HG02840 (cell line): ENCODE measurements around the gene RBFOX2.
"Not testable (repeated sequence)": the region's sequence is repeated elsewhere in the genome, so short reads cannot be mapped to it uniquely, and the experiment has no call there.

Experiments
- ATAC-seq: cut with Tn5 transposase; IDR thresholded peaks from one replicate; pipeline ENCODE4 v1.9.1; 2021; ENCODE audit warnings: mild to moderate bottlenecking, moderate library complexity, moderate number of reproducible peaks; ENCODE audit not compliant: unreplicated experiment, low FRiP score

The RBFOX2 gene

DNA sequence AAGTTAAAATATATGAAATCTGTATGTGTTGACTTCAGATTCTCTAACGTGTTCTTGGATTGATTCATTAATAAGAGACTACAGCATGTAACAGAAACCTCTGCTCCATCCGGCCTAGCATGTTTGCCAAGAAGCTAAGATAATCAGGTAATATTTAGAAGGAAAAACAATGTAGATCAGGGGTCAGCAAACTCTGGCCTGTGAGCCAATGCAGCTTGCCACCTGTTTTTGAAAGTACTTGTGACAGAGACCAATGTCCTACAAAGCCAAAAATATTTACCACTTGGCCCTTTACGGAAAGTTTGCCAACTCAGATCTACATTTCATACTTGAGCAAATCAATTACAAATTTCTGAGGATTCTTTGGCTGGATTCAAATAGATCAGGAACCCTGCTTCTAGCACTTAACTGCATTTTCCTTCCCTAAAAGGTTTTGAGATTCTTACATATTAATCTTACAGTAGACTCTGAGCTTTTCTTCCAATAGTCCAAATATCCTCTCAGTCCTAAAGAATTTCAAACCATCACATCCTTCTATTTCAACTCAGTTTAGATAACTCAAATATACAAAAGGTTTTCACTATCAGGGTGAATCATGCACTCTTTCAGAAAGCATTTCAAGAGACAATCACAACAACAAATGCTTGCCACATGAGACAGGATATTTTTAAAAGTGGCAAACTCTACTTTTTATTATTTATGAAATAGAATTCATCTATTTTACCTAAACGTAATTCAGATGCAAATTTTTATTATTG, 281.5 kb downstream of the RBFOX2 start:
- no peak for ATAC-seq

DNA sequence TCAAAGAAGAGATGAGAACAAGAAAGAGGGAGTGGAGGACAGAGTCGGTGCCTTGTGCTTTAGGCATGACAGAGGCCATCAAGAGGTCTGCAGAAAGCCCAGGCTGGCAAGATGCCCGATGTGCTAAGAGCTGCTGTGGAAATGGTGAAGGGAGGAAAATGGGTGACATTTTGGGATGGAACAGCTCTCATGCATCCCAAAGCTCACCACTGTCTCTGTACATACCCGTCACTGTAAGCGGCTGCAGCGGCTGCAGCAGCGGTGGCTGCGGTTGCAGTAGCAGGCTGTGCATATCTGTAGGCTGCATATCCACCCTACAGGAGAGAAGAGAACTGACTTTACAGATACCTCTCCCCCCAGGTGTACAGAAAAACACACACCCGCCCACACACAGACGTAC, 282.4 kb downstream of the RBFOX2 start:
- no peak for ATAC-seq

DNA sequence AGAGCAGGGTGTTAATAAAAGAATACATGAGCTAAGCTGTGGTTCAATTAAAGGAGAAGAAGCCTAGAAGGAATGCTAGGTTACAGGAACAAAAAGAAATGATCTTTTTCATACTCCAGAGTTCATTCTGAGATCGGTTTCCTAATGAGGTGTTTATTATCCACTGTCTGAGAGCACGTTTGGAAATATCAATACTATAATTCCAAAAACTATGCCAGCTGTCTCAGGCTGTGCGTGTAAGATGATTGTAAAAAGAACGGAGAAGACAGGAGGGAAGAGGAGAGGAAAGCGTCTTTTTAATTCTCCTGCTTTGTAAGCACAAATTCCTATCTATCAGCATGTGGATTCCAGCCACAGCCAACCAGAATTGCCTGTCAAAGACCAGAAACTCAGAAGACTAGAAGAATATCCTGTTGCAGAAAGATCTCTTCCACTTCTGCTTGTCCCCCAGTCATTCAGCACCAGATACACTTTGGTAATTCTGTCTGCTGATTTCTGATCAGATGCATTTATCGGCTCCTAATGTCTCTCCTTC, 285.2 kb downstream of the RBFOX2 start:
- no peak for ATAC-seq

DNA sequence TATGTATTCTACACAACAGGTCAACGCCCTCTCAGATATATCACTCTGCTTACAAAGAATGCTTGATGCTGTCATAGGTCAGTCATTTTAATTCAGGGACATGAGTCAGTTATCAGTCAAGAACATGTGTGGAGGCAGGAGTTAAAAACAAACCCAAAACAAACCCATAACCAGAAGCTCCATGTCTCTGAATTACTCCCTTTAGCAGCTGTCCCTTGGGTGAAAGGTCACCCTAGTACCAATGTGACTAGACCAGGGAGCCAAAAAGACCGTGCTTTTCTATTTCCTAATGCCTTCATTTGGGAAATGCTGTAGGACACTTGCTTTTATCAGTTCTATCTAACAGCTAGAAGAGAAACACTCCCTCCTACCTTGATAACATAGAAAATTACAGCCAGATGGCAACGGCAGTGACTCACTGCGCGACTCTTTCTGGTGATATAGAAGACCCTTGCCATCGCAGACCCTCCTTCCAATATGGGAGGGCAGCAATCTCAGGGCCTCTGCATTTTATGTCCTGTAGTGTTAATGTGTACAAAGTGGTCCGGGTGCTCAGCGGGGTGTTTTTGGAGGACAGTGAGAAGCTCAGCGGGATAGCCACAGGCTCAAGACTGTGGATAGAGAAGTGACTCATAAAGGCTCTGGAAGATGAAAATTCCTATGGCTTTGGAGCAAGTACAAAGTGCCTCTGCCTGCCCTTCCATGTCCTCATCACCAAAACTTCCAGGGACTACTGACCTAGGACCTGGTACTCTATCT, 286.1 kb downstream of the RBFOX2 start:
- ATAC-seq, result no peak

DNA sequence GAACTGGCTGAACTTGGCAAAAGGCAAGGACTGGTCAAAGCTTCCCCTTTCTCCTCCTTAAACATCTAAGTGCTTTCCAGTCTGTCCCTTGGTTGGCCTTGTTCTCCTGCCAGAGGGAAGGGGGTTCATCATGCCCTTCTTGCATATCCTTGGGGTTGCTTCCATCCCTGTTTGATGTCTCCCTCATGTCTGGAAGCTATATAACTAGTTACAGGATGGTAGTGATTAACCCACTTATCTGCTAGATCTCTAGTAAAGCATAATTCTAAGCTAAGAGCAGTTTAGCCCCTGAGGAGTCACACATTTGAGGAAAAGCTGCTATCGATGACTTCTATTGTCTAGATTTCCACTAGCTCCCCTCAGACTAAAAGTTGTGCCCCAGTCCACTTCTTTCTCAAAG, 288.0 kb downstream of the RBFOX2 start:
- ATAC-seq, result no peak

DNA sequence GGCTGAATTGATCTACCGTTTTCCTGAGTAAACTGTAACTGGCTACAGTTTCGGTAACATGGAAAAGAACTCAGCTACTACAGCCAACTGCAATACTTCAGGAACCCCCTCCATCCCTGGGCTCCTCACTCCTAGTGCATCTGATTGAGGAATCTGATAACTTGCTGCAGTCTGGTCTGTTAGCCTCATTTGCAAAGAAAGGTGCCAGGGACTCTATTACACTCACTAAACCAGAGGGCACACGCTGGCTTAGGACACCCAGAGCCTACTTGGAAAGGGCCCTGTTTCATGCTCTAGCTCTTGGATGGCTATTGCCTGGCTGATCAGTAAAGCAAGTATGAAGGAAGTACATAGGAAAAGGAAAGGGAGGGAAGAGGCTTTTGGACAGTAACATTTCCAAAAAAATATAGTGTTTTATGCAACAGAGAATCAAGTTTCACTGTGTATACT, 288.7 kb downstream of the RBFOX2 start:
- no peak for ATAC-seq

DNA sequence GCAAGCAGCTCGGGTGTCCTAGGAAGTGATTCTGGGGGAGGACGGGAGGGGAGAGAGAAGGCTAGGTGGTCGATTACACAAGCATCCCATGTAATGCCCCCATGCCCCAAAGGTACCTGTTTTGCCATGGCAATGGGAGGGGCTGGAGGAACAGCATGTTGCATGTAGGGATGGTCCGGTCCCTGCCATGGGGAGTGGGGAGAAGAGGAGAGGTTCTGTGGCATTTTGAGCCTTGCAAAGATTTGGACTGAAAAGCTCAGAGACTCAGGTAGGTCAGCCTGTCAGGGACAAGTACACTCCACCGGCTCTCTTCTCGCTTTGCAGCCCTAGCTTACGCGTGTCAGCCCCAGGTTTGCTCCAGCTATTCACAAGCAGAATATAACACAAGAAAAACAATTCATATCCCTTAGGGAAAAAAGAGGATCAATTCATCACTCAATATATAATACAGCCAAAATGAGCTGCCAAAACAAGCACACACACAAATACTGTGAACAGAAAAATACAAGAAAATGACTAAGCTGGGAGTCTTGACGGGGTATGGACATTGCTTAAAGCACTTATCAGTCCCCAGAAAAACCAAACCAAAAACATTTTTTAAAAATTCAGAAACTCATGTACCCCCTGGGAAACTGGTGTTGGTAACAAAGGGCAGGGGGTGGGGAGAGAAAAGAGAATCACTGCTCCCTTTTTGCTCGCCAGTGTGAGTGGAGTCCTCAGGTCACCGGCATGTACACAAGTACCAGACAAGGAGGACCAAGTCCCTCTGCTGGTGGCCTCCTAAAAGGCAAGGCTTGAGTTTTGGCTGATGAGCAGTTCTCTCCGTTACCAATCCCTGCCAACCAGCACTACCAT, 289.3 kb downstream of the RBFOX2 start:
- no peak for ATAC-seq

DNA sequence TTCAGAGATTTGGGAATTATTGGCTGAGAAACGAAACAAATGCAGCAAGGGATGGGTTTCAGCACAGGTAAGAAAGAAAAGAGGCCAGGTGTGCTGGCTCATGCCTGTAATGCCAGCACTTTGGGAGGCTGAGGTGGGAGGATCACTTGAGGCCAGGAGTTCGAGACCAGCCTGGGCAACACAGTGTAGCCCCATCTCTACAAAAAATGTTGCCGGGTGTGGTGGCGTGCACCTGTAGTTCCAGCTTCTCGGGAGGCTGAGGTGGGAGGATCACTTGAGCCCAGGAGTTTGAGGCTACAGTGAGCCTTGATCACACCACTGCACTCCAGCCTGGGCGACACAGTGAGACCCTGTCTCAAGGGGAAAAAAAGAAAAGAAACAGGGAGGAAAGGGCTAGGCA, 290.7 kb downstream of the RBFOX2 start:
- ATAC-seq, result not testable (repeated sequence)

DNA sequence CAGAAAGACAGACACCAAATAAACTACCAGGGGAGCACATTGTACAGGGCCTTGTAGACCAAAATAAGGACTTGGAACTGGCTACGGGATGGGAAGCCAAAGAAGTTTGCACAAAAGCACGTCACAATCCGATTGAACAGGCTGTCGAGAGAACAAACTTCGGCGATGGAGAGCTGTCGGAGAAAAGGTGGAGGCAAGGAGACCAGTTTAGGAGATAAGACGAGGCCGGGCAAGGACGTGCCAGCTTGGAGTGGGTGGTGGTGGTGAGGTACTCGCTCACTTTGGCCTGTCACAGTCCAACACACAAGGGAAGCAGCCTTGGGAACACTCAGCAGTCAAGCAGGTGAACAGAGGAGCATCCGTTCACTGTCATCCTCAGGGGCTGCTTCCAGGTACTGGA, 291.9 kb downstream of the RBFOX2 start:
- no peak for ATAC-seq

DNA sequence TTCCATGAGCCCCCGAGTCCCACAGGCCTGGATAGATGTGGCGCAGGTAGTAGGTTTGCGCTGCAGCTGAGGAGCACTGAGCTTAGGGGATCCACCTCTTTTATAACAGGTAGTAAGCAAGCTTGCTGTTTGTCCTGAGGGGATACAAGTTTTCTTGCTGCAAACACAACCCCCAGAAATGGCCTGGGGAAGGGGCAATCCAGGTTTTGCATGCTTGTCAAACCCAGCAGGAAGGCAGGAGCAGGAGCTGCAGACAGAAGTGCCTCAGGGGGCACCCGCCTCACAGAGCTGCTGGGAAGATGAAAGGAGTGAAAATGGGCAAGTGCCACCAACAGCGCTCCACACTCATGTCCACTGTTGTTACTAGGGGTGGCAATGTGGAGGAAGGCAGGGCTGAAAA, 292.5 kb downstream of the RBFOX2 start:
- ATAC-seq, result no peak

DNA sequence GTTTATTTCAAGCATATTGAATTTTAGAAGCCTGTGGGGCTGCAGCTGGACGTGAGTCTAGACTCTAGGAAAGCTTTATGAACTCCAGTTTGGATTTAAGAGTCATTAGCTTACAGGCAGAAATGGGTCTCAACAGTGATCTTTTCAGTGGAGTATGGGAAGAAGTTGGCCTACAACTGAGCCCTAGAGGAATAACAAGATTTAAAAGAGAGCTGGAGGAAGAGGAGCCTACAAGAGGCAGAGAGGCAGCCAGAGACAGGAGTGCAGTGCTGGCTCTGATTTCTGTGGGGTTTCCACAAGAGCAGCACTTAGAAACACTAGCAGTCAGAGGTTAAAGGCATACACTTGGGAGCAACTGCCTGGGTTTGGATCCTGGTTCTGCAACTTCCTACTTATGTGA, 293.1 kb downstream of the RBFOX2 start:
- ATAC-seq, result no peak

DNA sequence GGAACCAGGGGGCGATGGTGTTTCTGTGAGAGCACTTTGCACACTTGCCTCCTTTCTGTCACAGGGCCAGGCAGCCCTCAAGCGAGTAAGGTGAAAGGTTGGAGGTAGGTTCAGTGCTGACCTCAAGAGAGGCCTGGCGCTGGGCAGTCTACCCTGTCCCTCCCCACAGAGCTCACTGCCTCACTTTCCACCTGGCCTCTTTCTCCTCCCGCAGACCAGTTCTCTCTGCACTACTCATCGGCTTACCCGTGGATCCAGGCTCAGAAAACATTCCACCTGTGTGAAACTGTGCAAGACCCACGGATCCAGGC, 294.2 kb downstream of the RBFOX2 start:
- no peak for ATAC-seq

DNA sequence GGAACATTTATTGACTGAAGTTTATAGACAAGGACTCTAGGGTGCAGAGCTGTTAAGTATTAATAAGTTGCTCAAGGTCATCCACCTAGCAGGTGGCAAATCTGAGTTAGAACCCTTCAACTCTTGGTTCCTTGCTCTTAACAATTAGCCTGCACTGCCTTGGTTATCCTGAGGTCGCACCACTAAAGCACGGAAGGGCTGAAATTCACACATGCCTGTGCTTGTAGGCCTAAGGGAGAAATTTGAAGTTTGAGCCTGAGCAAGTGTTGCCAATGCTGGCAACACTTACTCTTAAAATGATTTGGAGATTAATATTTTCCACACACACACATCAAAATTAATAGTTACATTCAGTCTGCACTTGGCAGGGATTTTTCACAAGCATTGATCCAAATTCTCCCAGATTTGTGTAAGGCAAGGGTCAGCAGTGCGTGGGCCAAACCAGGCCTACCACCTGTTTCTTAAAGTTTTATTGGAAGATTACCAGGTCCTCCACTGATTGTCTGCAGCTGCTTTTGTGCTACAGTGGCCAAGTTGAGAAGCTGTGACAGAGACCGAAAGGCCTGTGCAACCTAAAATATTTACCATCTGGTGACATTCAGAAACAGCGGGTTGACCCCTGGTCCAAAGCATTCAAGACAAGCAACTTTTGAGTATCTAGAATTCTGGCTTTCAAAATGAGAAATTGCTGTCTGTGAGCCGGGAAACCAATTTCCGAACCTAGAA, 294.7 kb downstream of the RBFOX2 start:
- no peak for ATAC-seq

DNA sequence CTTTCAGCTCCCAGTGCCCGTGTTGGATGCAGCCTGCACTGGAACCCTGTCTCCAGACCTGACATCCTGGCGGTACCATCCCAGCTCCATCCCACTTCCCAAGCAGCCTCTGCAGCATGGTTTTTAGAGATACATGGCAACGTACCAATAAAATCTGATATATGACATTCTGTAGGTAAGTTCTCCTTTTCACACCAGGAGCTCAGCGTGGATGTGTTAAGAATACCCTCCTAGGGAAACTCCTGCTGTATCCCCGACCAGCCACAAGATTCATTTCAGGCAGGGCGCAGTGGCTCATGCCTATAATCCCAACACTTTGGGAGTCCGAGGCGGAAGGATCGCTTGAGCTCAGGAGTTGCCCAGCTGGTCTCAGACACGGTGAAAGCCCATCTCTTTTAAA, 295.6 kb downstream of the RBFOX2 start:
- ATAC-seq, result no peak

DNA sequence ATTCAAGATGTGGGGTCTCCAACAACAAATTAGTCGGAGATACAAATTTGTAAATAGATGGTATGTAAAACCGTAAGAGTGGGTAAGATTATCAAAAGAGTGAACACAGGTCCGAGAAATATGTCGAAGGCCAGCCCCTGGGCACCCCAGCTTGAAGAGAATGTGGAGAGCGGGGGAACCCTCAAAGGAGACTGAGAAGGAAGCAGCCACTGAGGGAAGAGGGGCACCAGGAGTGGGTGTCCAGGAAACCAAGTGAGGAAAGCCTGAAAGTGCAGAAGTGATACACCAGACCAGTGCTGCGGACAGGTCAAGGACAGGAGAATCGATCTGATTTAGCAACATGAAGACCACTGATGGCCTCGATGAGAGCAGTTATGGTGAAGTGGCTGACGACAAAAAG, 296.5 kb downstream of the RBFOX2 start:
- no peak for ATAC-seq

DNA sequence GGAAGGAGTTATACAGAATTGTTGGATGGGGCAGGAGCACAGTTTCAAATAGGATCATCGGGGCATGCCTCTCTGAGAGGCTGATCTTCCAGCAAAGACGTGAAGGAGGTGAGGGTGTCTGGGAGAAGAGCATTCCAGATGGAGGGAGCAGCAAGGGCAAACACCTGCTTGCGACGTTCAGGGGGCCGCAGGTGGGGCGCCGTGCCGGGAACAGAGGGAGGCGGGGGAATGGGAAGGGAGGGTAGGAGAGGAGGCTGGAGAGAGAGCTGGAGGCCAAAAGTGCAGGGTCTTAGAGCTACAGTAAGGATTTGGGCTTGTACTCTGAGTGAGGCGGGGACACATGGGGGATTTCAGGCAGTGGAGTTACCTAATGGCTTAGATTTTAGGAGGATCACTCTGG, 297.3 kb downstream of the RBFOX2 start:
- ATAC-seq, result no peak

DNA sequence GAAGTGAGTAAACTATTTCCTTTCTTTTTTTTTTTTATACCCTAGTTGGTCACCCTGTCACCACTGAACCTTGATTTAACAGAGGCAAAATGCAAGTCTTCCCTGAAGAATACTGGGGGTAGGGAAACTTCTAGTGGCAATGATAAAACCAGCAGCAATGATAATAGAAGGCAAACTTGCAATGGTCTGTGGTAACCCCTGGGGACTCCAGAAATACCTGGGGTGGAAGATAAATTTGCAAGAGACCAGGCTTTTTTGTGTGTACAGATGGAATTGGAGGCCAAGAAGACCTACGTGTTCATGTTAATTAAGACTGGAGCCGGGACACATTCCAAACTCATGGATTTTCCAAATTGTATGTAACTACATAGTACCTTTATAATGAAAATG, 299.3 kb downstream of the RBFOX2 start:
- ATAC-seq, result no peak

DNA sequence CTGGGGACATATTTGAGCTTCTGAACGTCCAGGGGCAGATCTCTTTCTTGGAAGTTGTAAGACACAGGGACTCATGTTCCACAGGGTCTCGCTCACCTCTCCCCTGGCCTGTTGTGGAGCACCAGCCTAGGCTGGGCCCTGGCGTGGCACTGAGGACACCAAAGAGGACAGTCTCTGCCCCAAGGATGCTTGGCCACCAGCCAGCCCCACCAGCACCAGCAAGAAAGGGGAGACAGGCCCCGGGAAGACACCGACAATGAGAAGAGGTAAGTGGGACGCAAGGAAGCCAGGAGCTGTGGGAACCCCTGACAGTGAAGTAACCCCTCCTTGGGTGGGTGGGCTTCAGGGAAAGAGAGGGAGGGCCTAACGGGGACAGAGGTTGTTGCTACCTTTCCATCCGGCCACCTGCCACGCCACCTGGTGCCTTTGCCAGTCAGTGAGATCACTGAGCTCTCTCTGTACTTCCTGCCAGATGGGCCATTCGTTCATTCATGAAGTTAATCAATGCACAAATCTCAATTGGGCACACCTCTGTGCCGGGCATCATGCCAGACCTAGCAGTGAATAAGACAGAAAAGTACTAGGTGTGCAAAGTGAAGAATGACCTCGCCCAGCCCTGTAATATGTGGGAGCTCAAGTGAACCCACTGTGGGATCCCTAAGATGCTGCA, 299.9 kb downstream of the RBFOX2 start:
- ATAC-seq, result no peak

DNA sequence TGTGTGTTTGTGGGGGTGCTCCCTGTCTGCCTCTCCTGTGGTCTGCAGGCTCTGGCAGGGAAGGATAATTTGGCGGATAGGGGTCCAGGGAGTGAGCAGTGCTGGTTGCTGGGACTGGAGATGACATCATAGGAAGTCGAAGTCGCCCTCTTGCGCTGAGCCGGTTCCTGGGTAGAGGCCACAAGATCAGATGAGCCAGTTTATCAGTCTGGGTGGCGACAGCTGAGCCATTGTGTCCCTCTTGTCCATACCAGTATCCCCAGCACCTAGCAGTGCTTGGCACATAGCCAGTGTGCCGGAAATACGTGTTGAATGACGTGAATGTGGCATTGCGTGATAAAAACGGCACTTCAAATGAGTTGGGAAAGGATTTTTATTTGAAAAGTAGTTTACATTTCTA, 301.2 kb downstream of the RBFOX2 start:
- no peak for ATAC-seq

DNA sequence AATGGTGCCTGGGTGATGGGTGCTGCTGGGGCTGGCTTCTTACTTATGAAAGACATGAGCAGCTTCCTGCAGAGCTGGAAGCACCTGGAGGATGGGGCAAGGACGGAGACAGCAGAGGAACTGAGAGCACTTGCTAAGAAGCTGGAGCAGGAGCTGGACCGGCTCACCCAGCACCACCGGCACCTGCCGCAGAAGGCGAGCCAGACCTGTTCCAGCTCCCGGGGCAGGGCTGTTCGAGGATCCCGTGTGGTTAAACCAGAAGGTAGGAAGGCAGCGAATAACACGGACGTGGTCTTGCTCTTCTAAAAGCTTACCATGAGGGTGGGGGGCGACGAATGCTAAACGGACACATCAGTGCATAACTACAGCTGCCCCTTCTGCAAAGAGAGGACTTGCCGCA, 301.7 kb downstream of the RBFOX2 start:
- no peak for ATAC-seq
